GM19035 (cell line): ENCODE results near the gene PLCB4.

ENCODE experiments used
- ATAC-seq: cut with Tn5 transposase; IDR thresholded peaks from one replicate; pipeline ENCODE4 v1.9.1; 2021; ENCODE audit not compliant: unreplicated experiment

PLCB4 gene

DNA sequence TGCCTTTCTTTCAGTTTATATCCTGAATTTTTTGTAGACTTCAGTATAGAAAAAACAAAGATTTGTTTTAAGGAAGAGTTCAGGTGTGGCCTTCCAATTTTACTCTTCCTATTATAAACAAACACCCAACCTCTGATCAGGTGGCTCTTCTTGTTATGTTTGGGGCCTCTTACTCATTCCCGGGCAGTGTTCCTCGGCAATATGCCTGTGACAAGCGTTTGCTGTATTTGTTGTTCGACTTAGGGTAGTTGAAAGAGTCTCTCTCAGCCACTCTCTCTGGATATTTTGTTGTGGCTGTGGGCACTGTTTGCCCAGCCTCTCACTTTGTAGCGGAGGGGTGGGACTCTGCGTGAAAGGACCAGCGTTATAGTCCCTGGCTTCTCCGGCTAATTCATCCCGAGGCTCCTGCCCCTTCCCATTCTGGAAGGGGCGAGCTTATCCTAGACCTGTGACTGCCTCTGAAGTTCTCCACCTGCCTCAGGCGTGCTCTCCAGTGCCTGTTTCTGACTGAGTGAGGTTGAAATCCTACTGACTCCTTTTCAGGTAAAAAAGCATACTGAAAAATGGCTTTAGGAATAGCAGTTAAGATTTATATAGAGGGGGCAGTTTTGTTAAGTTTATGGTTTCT is 97.4 kb downstream of the PLCB4 start:
- no peak for ATAC-seq

DNA sequence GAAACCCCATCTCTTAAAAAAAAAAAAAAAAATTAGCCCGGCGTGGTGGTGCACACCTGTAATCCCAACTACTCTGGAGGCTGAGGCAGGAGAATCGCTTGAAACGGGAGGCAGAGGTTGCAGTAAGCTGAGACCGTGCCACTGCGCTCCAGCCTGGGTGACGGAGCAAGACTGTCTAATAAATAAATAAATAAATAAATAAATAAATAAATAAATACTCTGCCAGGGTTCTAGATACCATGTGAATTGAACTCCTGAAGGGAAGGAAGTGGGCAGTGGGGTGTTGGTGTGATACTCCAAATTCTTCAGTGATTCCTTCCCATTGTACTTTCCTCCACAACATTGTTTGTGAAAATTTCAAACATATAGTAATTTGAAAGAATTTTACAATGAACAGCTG is 100.5 kb downstream of the PLCB4 start:
- no peak for ATAC-seq

- ATAC-seq = no peak
Observed at GRCh38 chr20:9172851-9173250, 104.0 kb downstream of the PLCB4 start.

- no peak for ATAC-seq
Observed at GRCh38 chr20:9177278-9177677, 108.4 kb downstream of the PLCB4 start.

DNA sequence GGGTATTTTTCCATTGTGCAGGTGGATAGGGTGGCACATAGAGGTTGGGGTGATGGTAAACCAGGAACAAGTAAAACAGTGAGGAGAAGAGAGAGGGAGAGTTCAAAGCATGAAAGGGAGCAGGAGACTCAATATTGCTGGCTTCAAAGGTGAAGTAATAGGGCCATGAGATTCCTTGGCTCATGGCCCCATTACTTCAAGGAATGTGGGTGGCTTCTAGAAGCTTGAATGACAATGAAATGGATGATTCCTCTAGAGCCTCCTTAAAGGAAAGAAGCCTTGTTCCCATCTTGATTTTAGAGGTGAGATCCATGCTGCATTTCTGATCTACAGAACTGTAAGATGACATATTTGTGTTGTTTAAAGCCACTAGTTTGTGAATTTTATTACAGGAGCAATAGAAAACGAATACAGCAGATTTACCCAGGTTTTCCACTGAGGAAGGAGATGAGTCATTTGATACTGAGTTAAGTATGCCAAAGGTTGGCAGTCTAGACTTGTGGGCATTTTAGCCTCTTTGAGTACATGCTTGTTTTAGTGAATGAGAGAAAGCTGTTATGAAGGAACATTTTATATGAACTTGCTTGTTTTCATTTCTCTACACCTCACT is 110.4 kb downstream of the PLCB4 start:
- ATAC-seq = no peak

DNA sequence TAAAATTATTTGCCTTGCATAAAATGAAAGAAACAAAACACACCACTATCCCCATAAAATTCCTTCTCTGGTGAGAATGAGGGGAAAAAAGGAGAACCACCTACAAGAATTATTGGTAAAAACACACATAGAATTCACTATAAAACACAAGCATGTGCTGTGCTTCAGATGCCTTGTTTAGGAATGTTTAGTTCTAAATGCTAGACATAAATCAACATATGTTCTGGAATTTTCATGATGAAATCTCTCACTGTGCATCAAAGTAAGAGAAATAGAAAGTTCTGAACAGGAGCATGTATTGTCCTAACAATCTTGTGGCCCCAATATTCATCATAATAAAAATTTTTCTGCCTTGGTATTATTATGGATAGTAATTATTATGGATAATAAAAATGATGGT is 111.0 kb downstream of the PLCB4 start:
- no peak for ATAC-seq

GRCh38 chr20:9180481-9181257 is 111.8 kb downstream of the PLCB4 start:
- ATAC-seq = no peak

DNA sequence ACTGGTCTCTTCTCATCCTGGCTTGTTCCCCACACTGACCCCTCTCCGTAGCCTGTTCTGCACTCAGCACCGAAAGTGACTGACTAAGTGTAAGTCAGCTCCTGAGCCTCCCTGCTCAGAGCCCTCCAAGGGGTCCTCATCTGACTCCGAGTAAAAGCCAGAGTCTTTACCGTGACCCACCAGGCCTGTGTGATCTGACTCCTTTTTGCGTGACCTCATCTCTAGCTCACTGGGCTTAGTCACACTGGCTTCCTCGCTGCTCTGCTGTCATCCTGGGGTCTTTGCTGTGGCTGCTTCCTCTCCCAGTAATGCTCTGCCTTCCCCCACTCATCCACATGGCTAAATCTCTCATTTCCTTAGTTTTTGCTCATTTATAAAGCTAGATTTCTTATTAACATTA is 116.6 kb downstream of the PLCB4 start:
- no peak for ATAC-seq

GRCh38 chr20:9186396-9186795 is 117.5 kb downstream of the PLCB4 start:
- ATAC-seq = no peak

DNA sequence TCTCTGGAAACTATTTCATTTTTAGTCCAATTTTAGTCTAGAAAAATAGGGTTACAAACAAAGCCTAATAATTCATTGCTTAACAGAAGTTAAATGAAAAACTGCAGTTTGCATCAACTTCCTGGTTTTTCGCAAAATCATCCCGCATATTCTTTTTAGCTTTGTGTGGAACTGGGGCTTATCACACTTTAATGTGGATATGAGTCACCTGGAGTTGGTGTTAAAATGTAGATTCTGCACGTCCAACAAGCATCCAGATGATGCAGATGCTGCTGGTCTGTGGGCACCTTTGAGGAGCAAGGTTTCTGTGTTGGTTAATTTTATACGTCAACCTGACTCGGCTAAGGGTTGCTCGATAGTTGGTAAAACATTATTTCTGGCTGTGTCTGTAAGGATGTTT is 126.1 kb downstream of the PLCB4 start:
- no peak for ATAC-seq

DNA sequence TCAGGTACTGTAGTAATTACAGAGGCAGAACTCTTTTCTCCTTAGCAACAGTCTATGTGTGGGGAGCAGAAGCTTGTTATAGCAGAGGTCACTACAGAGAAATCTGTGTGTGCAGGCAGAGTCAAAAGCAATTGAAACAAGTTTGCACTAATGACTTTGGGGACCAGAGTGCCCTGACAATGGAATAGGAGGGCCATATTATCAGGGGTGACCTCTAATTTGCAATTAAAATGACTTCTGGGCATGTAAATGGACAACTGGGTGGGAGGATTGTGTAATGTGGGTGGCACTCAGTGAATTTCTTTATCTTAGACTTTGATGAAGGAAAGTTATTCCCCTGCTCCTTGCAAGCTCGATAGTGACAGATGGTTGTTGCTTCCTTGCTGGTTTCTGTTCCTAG is 127.2 kb downstream of the PLCB4 start:
- no peak for ATAC-seq

DNA sequence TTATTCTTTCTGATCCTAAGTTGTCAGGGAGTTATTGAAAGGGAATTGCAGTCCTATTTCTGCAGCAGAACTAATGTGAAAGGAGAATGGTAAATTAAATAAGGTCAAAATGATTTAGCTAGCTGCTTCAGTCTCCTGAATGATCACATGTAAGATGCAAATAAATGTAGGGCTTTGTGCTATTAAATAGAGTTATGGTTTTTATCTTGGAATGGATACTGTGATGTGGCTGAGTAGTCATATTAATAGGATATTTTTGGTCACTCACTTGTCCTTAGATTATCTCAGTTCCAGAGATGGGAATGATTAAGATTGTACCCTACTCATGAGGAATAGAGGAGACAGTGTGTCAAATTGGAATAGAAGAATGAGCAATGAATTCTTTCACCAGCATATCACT is 129.6 kb downstream of the PLCB4 start:
- ATAC-seq = no peak

- no peak for ATAC-seq
Observed at GRCh38 chr20:9200196-9200595, 131.3 kb downstream of the PLCB4 start.

DNA sequence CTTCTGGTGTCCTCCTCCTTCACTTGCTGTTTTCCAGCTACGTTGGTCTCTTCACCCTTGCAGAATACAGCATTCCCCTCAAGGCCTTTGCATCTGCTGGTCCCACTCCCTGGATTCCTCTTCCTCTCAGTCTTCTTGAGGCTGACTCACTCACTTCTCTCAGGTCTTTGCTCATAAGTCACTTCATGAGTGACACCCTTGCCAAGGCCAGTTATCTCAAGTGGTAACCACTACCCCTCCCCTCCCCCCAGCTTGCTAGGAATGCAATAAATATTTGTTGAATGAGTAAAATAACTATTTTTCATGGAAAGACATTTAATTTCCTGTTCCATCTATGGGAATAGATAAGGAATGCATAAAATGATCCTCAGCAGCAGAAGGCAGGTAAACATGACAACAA is 131.7 kb downstream of the PLCB4 start:
- no peak for ATAC-seq

GRCh38 chr20:9202420-9203080 is 133.7 kb downstream of the PLCB4 start:
- no peak for ATAC-seq

DNA sequence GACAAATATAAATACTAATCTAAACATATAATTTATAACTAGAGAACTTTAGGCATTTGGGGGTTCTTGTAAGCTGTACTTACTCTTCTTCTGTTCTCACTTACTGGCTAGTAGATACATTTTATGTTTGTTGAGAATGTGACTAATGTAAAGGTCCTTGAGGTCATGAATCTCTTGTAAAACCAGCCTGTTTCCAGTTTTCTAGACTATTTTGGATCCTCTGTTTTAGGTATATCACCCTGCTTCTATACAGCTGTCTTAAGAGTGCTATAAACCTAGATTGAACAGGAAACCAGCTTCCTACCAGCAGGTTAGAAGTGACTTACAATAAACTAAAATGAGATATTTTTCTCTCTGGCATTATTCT is 134.2 kb downstream of the PLCB4 start:
- ATAC-seq = no peak

DNA sequence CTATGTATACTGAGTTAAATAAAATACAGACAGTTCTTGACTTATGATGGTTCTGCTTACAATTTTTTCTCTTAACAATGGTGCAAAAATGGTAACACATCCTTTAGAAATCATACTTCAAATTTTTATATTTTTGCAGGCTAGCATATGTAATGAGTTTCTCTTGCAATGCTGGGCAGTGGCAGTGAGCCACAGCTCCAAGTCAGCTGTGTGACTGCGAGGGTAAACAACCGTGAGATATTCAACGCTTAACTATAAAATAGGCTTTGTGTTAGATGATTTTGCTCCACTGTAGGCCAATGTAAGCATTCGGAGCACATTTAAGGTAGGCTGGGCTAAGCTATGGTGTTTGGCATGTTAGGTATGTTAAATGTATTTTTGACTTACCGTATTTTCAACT is 136.1 kb downstream of the PLCB4 start:
- no peak for ATAC-seq

- ATAC-seq = no peak
Observed at GRCh38 chr20:9206486-9206885, 137.6 kb downstream of the PLCB4 start.

GRCh38 chr20:9207253-9207652 is 138.4 kb downstream of the PLCB4 start:
- ATAC-seq = no peak

GRCh38 chr20:9210356-9210755 is 141.5 kb downstream of the PLCB4 start:
- no peak for ATAC-seq

- ATAC-seq = no peak
Observed at GRCh38 chr20:9211016-9211760, 142.3 kb downstream of the PLCB4 start.
